SH-SY5Y (cell line): Measurements from ENCODE around the gene KMO.
A peak's percentile ranks its signal among the peaks of the same experiment; 100 is the strongest.

Source experiments
- GATA2 ChIP-seq: IDR thresholded peaks from 2 replicates; pipeline ENCODE4 v1.6.1; 2011; ENCODE audit warnings: mild to moderate bottlenecking, low read depth, low read length
- GATA3 ChIP-seq: IDR thresholded peaks from 2 replicates; pipeline ENCODE4 v1.6.1; 2011; ENCODE audit warnings: low read depth, mild to moderate bottlenecking, low read length, moderate library complexity

Gene KMO

GRCh38 chr1:241622669-241623068 is 90.5 kb downstream of the KMO start:
- TF ChIP-seq GATA3, result no peak
- TF ChIP-seq GATA2, result no peak

- TF ChIP-seq GATA2 (no peak), GATA3 (no peak)
These were observed 92.8 kb downstream of the KMO start for GRCh38 chr1:241624935-241625334.

- no peak for TF ChIP-seq GATA3
- TF ChIP-seq GATA2, result no peak
These were observed 95.5 kb downstream of the KMO start for GRCh38 chr1:241627453-241628259.

GRCh38 chr1:241630005-241630404 is 97.8 kb downstream of the KMO start:
- TF ChIP-seq GATA2 (no peak), GATA3 (no peak)

GRCh38 chr1:241630476-241630875 is 98.3 kb downstream of the KMO start:
- TF ChIP-seq GATA2, result no peak
- no peak for TF ChIP-seq GATA3

DNA sequence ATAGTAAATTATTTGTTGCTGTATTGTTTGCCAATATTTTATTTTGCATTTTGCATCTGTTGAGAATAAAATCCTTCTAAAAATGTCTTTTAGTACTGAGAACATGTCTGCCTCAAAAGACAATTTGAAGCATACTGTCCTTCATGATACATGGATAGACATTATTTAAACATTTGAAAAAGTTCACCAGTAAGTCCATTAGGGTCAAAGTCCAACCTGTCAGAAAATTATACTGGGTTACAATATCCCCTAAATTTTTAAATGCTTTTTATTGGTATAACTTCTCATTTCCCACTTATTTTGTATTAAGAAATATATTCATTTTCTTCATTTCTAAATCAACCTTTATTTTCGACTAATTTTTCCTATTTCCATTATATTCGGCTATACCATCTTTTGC is 98.7 kb downstream of the KMO start:
- TF ChIP-seq GATA2, result no peak
- TF ChIP-seq GATA3, result no peak

GRCh38 chr1:241631674-241632073 is 99.5 kb downstream of the KMO start:
- TF ChIP-seq GATA3 (no peak), GATA2 (no peak)

GRCh38 chr1:241632987-241633386 is 100.8 kb downstream of the KMO start:
- no peak for TF ChIP-seq GATA3

DNA sequence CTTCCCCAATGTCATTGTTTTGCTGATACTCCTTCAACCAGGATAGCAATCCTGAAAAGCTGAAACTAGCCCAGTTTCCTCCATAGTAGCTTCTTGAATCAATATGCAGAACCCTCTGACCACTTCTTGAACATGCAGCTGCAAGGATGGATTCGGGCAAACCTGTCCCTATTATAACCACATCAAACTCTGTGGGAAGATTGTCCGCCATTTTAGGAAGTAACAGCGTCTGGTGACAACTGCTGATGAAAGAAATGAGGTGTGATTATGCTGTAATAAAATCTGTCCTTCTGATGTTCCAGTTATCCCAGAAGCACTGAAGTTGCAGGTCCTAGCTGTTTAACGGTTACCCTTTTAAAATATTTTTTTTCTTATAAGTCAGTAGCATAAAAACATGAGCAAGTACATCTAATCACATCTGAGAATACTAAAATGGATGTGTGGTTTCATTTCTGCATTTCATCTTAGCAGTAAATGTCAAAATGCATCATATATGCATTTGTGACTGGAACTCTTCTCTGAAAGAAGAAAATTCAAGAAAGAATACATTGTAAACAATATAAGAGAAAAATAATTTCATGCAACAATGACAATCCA is 103.5 kb downstream of the KMO start:
- TF ChIP-seq GATA2 (no peak), GATA3 (no peak)

- TF ChIP-seq GATA2 (no peak), GATA3 (no peak)
These were observed 104.1 kb downstream of the KMO start for GRCh38 chr1:241636291-241636690.

DNA sequence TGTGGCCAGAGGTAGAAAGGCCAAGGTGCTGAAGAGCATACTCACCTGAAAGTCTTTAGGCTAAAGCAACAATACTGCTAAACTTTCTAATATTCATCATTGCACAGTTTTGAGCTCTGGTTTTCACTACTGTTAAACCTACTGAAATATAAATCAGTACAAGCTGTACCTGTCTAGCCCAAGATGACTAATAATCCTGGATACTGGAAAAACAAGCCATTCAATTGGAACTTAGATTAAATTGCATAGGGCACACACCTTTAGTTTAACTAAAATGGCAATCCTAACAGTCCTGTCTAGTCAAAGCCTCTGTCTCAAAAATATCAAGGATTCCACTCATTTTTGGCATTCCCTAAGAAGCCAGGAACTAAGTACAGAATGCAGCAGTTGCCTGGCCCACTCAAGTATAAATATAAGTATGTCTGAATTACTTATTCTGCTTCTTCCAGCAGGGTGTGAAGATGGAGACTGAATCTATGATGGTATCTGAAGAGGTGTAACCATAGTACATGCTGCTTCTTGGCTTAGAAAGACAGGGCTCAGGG is 104.9 kb downstream of the KMO start:
- TF ChIP-seq GATA2, result no peak
- TF ChIP-seq GATA3, result peak; percentile 30; the same call in 1 of the 2 replicates

DNA sequence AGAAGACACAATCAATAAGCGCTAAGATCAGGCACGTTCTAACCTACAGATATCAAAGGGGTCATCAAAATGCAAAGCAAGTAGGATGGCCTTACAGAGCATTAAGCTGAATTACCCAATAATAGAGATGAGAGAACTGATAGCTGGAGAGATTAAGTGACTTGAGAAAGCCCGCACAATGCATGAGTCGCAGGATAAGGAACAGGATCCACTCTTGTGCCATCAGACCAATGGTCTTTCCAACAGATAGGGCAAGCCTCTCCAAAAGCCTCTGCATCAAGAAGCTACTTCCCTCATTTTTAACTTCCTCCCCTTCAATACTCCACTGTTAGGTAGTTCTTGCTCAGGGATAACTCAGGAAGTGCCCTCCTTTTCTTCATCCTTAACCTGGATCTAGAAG is 105.4 kb downstream of the KMO start:
- TF ChIP-seq GATA2 (no peak), GATA3 (no peak)

- TF ChIP-seq GATA2 (no peak), GATA3 (no peak)
These were observed 106.0 kb downstream of the KMO start for GRCh38 chr1:241638099-241638682.

DNA sequence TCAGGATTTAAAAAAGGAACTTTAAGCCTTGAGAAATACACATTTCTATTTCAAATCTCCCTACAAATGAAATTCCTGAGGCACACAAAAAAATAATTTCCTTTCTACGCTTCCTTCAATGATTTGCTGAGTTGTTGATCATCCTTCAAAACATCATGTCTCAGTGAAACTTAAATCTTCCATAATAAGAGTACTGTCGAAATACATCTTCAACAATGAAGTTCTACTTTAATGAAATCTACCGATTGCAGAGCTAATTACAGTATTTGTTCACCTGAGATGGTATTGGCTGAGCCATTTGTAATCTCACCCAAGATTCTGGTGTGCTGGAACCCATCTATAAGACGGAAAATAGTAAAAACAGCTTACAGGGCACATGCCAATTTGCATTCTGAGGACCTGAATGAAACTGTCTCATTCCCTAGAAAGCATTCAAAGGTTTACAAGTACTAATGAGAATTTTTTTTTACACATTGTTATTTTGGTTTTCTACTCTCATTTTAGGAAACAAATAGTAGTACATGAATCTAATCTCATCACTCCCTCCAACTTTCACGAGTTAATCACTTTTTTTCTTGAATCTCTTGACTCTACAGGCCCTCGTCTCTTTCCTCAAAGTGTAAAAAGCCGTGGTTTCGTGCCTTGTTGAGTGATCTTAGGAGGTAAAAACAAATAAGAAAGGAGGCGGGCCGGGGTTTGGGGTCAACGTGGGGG is 106.9 kb downstream of the KMO start:
- TF ChIP-seq GATA3, result no peak
- TF ChIP-seq GATA2, result no peak
